ENCODE results near the gene C16orf90.

C16orf90 gene, protein sequence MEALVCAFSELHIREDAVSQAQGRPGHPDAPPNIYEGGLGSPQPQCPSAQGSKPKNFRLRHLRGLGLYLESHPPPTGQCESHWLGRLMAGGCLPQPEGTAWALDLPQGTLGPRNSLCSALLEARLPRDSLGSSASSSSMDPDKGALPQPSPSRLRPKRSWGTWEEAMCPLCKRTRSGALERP

DNA sequence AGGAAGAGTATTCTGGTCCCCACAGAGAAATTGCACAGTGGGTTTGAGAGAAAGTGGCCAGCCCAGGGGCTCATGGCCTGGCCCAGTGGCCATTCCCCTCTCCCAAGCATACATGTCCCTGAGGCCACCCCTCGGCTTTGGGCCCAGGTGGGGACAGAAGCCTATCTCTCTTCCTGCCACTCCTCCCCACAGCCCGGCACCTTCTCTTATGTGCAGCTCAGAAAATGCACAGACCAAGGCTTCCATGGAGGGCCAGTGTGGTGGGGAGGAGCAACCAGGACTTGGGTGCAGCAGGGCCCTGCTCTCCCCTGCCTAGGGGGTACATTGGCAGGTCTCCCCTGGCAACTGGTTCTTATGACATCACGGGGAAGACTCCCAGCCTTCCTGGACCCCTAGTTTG is at the start of gene C16orf90:
C16orf90 (minus strand) TSS at position 314 of the 400 bp plus-strand sequence; CDS start at position 246, 68 bp downstream.
- DNase-seq (ENCODE audit: low read depth, low spot score): no peak

DNA sequence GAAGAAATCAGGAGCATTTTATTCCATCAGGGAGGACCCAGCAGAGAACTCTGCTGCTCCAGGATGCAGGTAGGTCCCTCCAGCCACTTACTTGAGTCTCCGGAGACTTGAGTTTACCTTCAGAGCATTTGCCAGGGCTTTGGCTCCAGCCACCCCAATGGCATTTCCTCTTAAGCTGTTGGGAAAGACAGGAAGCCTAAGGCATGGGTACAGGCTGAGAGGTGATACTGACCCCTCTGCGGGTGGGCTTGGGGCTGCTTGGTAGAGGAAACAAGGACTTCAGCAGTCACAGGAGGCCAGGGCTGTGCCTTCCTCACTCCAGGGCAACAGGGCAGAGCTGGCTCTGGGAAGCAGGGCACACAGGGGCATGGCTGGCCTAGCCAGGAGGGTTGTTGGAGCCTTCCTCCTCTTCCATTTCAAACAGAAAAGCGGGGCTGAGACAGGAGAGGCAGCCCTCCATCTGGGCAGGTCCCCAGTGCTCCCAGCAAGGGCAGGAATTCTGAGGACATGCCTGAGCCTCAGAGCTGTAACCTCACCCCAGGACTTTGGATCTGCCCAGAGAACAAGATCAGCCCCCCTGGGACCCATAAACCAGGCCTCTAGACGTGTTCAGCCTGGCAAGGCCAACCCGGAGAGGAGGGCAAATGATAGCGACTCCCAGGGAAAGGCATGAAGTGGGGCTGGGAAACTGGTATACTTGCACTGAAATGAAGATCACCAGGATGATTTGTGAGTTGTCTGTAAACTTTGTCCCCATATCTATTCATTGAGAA is 47.5 kb upstream of the C16orf90 start:
- no peak for DNase-seq (ENCODE audit: low read depth, low spot score)

DNA sequence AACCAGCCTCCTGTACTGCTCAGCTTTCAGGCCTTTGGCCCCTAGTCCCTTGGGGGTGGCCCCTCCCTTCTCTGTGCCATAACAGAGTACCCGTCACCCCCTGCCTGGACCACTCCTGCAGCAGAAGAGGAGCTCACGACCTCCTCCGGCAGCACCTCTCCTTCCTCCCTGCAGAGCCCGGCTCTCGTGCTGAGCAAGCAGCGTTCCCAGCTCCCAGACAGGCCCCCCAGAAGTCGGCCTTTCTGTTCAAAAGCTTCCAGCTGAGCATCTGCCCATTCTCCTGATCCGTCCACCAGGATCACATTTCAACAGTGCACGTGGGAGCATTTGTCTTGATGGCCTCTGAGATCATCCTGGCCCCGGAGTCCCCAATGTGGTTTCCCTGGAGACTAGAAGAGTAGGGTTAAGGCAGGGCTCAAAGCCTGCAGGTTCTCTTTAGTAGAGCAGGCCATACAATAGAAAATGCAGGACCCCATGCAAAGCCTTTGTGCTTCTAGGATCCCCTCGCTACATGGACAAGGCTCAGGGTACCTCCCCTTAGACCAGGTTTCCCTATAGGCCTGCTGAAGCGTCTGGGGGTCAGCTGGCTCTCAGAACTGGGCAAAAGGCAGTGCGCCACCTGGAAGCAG is 46.4 kb upstream of the C16orf90 start:
- DNase-seq (ENCODE audit: low read depth, low spot score): no peak

DNA sequence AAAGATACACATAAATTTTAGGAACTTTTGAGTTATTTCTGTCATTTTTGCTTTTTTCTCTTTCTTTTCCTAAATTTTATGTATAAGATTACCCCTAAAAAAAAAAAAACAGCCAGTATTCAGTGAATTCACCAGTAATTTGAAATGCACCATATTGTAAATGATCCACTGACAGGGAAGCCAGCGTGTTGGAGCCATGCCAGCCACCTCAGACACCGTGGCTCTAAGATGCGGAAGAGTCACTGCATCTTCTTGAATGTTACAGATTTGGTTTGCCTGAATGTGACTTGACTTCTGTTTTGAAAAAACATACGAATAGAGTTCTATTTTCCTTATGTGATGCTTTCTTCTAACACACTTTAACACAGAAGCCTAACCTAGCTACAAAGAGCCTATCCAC is 42.9 kb upstream of the C16orf90 start:
- DNase-seq (ENCODE audit: low read depth, low spot score): no peak

DNA sequence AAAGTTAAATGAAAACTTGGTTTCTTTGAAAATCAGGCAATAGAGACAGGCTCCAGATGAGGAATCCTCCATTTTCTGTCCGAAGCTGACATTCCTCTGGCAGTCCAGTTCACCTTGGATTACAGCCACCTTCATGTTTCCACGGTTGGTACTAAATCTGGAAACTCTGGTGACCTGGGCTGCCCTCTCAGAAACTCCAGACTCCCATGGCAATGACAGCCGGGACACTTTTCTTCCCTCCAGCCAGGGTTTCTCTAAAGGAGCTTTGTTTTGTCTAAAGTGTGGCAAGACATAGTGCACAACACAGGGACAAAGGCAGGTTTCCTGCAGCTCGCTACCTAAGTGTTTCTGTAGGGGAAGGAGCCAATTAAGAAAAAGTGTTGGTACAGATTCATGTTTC is 41.6 kb upstream of the C16orf90 start:
- peak; percentile 36 for DNase-seq (ENCODE audit: low read depth, low spot score)

DNA sequence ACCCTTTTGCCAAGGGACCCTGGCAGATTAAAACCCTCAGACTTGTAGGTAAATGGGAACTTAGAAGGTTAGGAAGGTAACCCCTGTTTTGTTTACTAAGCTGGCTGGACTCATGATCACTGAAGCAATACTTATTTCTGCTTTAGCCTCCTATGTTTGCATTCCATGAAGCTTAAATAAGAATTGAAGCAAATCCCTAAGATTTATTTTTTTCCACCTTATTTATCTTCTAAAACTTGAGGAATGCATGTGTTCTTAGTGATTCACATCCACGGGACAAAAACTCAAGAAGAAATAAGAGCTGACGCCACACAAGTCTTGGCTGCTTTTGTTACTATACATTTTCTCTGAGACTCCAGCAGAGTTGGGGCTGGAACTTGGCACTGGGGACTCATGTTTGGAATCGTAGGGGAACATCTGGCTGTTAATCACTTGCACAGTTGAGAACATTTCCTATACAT is 41.0 kb upstream of the C16orf90 start:
- DNase-seq (ENCODE audit: low read depth, low spot score): peak; percentile 75

DNA sequence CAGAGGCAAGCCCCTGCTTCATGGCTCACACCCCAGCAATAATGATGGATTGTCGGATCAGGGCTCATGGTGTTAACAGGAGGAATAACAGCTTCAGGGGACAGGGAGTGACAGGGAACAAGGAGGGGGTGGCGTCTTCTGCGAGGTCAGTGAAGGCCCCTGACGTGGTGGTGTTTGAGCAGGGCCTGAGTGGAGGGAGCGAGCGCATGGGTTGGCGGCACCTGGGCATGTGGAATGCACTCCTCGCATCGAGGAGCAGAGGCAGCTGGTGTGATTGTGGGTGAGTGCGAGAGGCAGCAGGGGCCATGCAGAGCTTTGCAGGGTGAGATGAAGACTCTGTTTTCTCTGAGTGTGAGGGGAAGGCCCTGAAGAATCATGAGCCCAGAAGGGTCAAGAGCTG is 38.8 kb upstream of the C16orf90 start:
- DNase-seq (ENCODE audit: low read depth, low spot score): no peak

DNA sequence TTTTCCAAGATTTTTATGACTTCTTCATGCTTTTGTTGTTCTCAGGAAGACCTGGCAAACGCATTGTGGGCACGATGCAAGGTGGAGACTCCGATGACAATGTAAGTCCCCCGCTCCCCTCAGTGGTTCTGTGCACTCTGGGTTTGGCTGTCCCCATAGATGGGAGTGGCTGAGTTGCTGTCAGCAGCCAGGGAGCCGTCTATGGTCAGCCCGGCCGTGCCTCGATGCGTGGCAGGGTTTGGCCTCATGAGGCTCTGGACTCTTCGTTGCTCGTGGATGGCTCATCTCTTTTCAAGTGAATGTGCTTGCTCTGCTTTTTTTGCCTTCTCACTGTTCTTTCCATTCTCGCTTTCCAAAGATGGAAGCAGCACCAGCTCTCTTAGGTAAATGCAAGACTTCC is 37.5 kb upstream of the C16orf90 start:
- DNase-seq (ENCODE audit: low read depth, low spot score): no peak

DNA sequence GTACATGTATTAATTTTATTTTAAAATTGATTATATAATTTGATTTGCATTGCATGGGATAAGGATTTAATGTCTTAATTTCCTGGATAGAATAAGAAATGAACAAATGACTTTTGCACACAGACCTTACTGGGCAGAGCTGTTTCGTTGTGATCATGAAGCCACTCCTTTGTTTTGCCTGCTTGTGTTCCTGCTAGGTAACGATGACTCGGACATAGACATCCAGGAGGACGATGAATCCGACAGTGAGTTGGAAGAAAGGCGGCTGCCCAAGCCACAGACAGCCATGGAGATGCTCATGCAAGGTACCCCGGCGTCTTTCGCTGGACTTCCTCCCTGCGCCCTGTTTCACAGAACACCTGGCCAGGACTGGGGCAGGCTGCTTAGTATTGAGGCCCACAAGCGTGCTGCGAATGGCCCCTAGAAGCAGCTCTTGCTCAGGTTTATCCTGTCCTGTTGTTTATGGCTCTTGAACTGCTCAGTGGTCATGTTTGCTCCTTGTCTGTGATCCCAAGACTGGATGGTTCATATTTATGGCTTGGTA is 35.2 kb upstream of the C16orf90 start:
- DNase-seq (ENCODE audit: low read depth, low spot score): no peak

DNA sequence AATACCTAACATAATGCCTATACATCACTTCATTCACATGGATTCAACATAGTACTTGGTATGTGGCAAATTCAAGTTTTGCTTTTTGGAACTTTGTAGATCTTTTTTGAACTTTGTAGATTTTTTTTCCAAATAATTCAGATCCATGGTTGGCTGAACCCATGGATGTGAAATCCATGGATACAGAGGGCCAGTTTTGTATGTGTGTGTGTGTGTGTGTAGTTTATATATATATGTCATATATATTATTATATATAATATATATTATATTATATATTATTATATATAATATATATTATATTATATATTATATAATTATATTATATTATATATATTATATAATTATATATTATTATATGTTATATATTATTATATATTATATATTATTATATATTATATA is 33.9 kb upstream of the C16orf90 start:
- no peak for DNase-seq (ENCODE audit: low read depth, low spot score)

DNA sequence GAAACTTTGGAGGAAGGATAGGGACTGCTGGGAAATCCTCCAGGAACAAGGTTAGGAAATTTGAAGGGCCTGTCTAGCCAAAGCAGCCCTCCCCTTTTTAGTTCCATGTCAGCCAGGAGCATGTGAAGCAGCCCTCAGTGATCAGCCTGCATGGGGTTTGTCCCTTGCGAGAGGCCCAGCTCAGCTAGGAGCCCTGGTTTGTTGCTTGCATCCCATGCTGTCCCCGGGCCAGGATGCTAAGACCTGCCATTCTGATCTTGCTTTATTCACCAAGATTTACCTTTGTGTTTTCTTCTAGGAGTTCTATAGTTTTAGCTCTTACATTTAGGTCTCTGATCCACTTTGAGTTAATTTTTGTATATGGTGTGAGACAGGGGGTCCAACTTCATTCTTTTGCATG is 33.1 kb upstream of the C16orf90 start:
- DNase-seq (ENCODE audit: low read depth, low spot score): no peak

DNA sequence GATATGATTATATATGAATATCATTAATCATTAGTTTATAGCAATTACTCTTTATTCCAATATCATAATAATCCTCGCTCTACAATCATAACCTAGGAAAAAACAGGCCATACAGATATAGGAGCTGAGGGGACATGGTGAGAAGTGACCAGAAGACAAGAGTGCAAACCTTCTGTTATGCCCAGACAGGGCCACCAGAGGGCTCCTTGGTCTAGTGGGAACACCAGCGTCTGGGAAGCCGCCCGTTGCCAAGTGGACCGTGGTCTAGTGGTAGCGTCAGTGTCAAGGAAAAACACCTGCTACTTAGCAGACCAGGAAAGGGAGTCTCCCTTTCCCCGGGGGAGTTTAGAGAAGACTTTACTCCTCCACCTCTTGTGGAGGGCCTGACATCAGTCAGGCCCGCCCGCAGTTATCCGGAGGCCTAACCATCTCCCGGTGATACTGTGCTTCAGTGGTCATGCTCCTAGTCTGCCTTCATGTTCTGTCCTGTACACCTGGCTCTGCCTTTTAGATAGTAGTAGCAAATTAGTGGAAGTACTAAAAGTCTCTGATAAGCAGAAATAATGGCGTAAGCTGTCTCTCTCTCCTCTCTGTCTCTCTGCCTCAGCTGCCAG is 32.0 kb upstream of the C16orf90 start:
- DNase-seq (ENCODE audit: low read depth, low spot score): peak; percentile 73

DNA sequence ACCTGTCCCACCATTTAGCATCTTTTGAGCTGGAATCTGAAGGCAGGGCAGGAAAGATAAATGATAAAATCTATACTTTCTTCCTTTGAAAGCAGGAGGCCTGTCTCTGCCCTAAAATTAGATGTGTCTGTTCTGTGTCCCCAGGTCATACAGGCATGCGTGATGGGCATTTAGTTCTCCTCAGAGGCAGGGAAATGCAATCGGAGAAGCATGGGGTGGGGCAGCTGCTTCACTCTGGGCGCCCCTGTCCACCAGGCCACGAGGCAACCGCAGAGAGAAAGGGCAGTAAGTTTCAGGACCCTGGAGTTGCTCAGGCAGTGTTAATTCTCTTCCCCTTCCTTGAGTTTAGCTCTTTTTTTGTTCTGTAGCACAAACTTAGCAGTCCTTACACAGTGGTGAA is 30.7 kb upstream of the C16orf90 start:
- no peak for DNase-seq (ENCODE audit: low read depth, low spot score)

DNA sequence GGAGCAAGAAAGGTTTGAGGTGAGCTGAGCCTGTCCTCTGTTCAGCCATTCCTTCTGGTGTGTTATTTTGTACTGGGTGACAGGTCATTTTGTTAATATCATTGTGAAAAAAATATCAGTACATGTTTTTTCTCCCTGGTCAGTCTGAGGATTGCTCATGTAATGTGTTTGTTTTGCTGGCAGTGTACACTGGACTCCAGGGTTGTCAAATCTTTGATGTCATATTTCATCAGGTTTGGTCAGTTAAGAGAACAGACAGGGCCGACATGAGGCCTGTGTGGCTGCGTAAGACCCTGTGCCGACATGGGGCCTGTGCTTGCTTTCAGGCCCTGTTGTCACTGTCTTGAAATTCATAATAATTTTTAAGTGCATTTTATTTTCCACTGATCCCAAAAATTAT is 28.0 kb upstream of the C16orf90 start:
- no peak for DNase-seq (ENCODE audit: low read depth, low spot score)

DNA sequence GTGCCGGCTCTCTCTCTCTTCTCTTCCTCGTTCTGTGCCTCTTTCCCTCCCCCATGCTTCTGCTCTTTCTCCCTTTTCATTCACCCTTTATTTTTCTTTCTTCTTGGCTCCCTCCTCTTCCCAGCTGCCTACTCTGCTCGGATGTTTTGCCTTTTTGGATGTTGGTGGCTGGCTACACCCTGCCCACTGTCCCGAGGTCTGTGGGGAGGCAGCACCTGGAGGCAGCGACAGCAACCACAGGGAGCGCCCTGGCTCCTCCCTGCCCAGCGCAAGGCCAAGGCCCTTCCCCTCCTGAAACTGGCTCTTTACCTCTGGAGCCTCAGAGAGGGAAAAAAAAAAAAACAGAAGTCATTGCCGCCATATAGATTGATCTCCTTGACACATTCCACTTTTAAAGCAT is 25.6 kb upstream of the C16orf90 start:
- DNase-seq (ENCODE audit: low read depth, low spot score): no peak

DNA sequence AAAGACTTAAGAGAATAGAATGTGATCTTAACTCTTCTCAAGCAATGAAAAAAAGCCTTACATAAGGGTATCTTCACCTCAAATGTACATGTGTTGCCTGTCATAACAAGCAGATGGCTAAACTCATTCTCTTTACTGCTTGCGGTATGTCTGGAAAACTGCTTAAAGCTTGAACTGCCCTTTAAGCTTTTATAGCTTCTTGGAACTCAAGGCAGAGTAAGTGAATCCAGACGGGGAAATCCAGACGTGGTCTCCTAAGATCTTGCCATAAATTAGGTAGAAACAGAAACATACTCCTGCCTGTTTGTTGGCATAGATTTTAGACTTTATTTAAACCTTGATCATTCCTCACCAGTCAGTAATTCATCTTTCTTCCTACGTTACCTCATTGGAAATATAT is 25.1 kb upstream of the C16orf90 start:
- DNase-seq (ENCODE audit: low read depth, low spot score): no peak

DNA sequence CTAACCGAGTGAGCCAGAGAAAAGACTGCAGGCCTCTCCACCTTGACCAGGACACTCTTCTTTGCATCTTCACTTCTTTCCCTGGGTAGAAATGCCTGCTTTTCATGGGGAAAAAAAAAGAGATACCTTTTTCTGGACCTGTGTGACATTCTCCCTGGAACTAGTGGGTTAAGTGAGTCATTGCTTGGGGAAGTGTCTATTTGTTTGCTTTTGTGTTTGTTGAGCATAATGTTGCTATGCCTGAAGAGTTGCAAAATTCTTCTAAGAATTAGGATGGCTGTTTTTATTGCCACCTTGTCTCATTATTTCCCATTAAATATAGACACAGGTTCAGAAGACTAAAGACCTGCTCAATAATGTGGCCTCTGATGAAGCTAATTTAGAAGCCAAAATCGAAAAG is 24.3 kb upstream of the C16orf90 start:
- no peak for DNase-seq (ENCODE audit: low read depth, low spot score)

DNA sequence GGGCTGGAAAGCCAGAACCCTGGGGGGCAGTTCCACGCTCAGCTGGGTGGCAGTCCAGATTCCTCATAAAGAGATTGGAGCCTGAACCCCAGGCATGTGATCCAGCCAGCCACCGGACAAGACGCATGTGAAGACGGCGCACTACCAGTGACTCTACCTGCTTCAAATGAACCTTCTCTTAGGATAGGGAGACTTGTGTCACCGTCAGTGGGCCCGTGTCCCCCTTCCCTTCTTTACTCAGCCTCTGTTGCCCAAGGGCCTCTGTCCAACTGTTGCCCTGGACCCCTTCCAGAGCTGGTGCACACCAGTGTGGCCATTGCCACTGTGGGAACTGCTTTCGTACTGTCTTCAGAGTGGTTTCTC is 23.7 kb upstream of the C16orf90 start:
- DNase-seq (ENCODE audit: low read depth, low spot score): no peak

DNA sequence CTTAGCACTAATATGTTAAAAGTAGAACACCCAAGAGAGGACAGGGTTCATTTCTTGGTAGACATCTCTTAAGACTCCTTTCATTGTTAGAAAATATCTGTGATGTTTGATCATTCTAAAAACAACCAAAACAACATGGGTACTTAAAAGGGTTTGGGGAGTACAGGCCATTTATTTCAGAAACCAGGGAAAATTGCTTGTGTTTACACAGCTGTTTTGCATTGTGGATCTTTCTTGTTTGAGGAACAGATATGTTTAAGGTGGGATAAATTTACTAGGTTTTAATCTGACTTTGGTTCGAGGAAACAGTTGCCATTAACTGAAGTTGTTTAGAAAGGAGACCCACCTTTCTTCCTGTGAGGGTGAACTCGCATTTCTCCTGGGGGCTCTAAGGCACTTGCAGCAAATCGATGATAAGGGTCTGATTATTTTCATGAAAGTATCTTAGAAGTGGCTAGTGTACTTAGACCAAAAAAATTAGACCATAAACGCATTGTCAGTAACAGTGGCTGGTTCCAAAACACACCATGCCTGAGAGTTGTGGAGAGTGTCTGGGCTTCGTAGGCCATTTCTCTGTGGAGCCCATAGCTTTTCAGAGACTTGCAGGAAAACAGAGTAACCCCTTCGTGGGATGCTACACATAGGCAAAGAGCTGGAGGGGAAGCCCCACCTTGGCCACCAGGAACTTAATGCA is 23.1 kb upstream of the C16orf90 start:
- DNase-seq (ENCODE audit: low read depth, low spot score): no peak

DNA sequence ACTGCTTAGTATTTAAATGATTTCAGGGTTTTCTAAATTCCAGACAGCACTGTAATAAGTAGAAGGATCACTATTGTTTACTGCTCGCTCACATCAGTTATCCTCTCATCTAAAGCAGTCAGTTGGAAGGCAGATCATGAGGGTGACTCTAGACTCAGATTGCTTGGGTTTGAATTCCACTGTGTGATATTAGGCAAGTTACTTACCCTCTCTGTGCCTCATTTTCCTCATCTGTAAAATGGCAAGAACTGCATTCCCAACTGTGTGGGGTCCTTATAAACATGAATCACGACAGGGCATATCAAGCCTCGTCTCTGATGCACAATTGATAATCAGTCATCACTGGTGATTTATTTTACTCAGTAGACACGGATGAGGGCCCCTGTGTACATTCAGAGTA is 20.6 kb upstream of the C16orf90 start:
- no peak for DNase-seq (ENCODE audit: low read depth, low spot score)

DNA sequence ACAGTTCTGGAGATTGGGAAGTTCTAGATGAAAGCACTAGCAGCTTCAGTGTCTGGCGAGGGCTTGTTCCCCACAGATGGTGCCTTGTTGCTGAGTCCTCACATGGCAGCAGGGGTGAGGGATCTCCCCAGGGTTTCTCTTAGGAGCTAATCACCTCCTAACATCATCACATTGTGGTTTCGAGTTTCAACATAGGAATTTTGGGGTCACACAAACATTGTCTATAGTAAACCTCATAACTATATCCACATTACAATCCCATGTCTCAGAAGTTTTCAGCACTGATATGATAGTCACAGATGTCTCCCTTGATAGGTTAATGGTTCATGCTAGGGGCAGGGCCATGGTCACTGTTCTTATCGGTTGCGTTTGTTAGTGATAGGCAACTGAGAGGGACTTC is 19.3 kb upstream of the C16orf90 start:
- DNase-seq (ENCODE audit: low read depth, low spot score): no peak

Measured in astrocyte of the hippocampus (primary cell).